GM11168 (cell line): Measurements from ENCODE around the gene MGAT3.

ENCODE experiments used
- in situ Hi-C: fragments of 300-500 bp; cut with MboI; formaldehyde crosslinking; loops from one replicate; pipeline ENCODE4 v1.12.0; 2022; ENCODE audit warnings: low sequenced_read_pairs; ENCODE audit not compliant: unreplicated experiment

The MGAT3 gene

GRCh38 chr22:39448205-39449054 is 8.4 kb upstream of the MGAT3 start:
- in situ Hi-C loops, result no loop called here

DNA sequence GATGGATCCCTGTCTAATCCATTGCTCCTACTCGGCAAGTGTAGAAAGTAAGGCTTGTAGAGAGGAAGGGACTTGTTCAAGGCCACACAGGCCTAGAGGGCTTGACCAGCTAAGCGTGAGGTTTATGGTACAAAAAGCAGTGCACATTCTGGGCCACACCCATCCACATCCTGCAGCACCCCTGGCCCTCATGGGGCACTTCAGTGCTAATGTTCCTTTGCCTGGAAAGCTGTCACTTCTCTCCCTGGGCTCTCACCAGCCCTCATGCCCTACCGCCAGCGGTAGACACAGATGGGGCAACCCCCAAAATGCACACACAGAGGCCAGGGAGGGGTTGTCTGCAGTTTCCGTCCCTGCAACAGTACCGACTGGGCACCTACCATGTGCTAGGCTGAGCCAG is 7.1 kb upstream of the MGAT3 start:
- in situ Hi-C loops, result no loop called here

DNA sequence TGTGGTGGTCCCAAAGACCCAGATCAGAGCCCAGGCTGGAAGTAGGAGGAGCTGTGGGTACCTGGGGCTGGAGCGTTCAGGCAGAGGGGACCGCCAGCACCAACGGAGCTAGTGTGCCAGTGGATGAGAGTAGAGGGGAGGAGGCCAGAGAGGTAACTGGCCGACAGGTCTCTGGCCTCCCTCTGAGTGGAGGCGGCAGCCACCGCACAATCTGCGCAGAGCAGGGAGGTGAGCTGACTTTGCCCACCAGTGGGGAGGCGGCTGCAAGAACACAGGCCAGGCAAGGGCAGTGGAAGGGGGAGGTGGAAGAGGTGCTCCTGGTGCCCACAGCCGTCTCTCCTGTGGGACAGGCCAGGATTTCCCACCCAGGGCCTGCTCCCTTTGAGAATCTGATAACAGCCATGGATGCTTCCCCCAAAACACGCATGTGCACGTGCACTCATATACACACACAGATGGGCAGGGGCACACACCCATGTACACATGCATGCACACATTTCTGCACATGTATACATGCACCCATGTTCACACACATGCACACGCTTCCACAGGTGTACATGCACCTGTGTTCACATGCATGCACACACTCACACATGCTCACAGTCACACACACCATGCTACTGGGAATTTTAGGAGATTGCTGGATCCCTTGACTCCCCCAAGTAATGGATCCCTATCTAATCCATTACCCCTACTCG is 6.4 kb upstream of the MGAT3 start:
- in situ Hi-C loops, result no loop called here

- in situ Hi-C loops, result no loop called here
These were observed 4.1 kb upstream of the MGAT3 start for GRCh38 chr22:39452740-39453040.

- in situ Hi-C loops, result no loop called here
These were observed 2.9 kb upstream of the MGAT3 start for GRCh38 chr22:39453765-39454378.

DNA sequence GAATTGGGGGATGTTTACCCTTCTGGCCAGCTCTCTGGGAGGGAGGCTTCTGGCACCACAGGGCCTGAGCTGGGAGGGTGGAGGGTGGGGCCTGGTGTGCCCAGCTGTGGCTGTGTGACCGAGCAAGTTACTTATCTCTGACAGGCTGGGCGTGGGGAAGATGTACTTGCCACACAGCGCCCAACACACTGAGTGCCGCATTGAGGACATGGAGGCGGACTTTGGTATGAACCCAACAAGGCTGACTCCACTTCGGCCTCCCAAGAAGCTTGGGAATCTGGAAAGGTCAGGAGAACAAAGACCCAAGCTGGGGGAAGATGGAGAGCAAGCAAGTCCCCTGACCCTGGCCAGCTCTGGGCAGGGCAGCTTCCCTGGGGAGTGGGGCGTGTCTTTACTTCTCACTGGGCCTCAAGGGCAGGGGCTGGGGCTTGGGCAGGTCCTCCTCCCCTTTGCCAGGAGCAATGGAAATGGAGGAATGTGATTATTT is 2.4 kb upstream of the MGAT3 start:
- in situ Hi-C loops, result no loop called here

GRCh38 chr22:39457198-39457555 is 365 bp downstream of the MGAT3 start:
- in situ Hi-C loops, result no loop called here

DNA sequence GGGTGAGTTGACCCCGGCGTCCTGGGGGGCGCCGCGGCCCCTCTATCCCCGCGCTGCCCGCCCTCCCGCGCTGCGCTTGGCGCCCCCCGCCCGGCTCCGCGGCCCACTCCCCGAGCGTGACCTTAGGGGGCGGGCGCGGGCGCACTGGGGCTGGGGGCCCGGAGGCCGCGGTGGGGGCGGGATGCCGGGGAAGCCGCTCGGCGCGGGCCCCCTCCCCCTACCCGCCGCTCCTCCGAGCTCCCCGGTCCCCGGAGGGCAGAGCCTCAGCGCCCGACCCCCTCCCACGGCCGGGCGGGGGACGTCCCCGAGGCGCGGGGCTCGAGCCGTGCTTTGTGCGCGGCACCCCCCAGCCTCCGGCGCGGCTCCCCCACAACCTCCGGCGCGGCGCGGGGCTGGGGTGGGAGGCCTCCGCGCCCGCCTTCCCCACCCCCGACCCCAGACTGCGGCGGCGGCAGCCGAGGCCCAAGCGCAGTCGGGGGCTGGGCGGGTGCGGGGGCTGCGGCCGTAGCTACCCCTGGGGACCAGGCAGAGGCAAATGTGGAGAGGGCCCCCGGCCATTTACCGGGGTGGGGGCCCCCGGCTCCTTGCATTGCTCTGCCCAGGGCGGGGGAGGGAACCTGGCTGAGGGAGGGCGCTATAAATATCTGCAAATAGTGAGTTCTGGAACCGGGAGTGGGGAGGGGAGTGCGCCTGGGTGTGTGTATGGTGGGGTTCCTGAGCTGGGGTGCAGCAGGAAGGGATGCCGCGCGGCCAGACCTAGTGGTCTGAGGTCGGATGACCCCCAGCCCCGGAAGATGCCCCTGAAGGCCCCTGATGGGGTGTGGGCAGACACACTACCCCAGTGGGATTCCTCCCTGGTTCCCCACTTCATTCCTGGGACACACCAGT is 988 bp downstream of the MGAT3 start:
- in situ Hi-C loops, result no loop called here

- in situ Hi-C loops, result no loop called here
These were observed 1.8 kb downstream of the MGAT3 start for GRCh38 chr22:39458444-39459083.

GRCh38 chr22:39459681-39460080 is 2.9 kb downstream of the MGAT3 start:
- in situ Hi-C loops, result no loop called here

DNA sequence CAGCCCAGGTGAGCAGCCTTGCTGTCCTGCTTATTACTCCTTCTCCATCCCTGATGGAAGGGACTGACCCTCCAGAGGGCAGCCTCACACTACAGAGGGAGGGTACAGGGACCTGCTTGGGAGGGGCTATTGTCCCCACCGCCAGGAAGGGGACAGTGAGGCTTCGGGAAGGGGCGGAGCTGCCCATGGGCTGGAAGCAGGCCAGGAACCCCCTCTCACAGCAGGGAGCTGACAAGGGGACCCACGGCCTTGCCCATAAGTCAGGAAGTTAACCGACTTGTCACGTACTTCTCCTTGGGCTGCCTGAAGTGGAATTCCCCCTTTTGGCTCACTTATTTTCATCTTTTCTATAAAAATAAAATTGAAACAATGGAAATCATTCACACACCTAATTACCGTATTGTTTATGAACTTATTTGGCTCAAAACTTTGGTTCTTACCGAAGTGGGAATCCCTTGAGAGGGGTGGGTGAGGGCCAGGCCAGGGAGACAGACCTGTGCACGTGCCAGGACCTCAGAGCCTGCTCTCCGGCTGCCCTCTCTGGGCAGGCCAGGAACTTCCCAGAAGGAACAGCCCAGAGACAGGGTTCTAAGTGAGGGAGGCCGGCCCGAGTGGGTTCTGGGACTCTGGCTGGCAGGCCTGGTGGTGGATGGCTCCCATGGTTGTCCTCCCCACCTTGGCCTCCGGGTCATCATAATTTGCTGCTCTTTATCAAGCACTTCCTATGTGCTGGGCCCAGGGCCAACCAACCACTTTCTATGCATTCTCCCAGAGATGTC is 5.8 kb downstream of the MGAT3 start:
- in situ Hi-C loops, result no loop called here

- in situ Hi-C loops, result no loop called here
These were observed 6.5 kb downstream of the MGAT3 start for GRCh38 chr22:39463277-39463676.

- in situ Hi-C loops, result no loop called here
These were observed 7.1 kb downstream of the MGAT3 start for GRCh38 chr22:39463931-39464390.

DNA sequence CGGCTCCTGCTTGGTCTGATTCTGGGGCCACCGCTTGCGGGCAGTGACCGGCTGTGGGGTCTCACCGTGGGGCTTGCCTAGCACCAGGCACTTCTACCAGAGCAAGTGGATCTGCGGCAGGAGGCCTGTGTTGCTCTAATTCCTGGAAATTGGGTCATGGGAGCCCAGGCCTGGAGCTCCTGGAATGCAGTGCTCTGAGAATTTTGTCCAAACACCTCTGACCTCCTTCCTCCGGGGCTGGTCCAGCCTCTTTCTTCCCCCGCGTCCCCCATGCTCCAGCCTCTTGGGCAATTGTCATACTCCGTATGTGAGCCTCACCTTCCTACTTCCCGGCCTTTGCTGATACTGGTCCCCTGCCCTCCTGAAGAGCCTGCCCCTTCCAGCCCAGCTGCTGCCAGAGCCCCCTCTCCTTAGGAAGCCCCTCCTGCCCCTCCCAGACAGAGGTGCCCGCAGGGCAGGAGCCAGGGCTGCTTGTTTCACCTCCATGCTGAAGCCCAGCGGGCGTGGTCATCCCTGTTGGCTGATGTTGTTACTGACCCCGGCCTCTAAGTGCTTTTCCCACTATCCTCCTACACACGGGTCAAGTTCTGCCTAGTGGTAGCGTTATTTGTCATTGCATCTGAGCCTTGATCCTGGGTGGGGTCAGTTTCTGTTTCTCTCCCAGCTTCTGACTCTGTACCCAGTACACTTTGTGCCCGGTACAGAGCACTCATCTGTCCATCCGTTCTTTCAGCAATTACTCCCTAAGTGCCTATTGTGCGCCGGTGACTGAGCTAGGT is 9.6 kb downstream of the MGAT3 start:
- in situ Hi-C loops, result no loop called here

DNA sequence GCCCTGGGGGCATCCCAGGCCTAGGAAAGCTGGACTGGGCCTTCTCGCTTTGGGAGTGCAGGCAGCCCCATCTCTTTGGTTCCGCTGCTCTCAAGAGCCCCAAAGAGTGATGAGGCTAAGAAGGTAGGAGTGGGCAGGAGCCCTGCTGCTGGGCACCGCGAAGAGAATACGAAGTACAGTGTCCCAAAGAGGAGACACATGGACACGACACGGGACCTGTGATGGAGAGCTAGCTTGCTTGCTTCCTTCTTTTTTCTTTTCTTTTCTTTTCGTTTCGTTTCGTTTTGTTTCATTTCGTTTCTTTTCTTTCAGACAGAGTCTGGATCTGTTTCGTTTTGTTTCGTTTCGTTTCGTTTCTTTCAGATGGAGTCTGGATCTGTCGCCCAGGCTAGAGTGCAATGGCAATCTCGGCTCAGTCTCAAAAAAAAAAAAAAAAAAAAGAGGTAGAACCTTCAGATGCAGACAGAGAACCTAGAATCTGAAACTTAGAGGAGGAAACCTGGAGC is 10.6 kb downstream of the MGAT3 start:
- in situ Hi-C loops, result no loop called here

- in situ Hi-C loops, result no loop called here
These were observed 11.9 kb downstream of the MGAT3 start for GRCh38 chr22:39468487-39469325.

DNA sequence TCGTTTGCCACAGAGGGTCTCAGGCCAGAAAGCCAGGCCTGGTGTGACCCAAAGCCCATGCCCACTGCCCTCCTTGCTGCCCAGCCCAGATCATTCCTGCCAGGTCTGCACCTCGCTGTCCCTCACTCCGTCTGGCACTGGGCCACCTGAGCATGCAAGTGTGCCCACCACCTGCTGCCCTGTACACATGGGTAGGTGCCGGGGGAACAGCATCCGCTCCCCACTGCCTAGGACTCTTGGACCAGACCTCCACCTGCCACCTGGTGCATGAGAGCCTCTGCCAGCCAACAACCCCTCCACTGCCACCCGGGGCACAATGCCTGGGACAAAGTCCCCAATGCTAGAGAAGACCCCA is 12.5 kb downstream of the MGAT3 start:
- in situ Hi-C loops, result no loop called here
